IMR-90 (cell line): Measurements from ENCODE around the gene ZNF407. TPM values are rescaled to one million over a fixed set of nuclear protein-coding genes. Genes with fewer than 3 reads are reported as not detected.

ENCODE experiments used
- ATAC-seq: fragments of 200-7000 bp; cut with Tn5 transposase; 2 replicates; pipeline ENCODE4 v1.9.1; 2020; ENCODE audit warnings: low read depth, mild to moderate bottlenecking, moderate library complexity
- BruUV-seq: library from RNA; stranded (reverse); fragments of 400-500 nt; replicated peaks from 2 replicates; lab custom pipeline; 2021; lab: Mats Ljungman, UMichigan
- CTCF ChIA-PET: fragments of 300-600 bp; formaldehyde crosslinking; extraction: SDS; loops from one replicate; lab custom pipeline; 2021; ENCODE audit warnings: antibody characterized with exemption; lab: Yijun Ruan, JAX
- POLR2A ChIA-PET: fragments of 300-600 bp; sonication (Branson Sonifier 250); formaldehyde crosslinking; loops from one replicate; lab custom pipeline; 2022; ENCODE audit warnings: antibody characterized with exemption; ENCODE audit not compliant: unreplicated experiment; lab: Charles Lee
- DNase-seq: peaks from one replicate; pipeline ENCODE4 v3.0.0; 2013
- H2AFZ ChIP-seq: replicated peaks from 2 replicates; pipeline ENCODE3; 2013; ENCODE audit warnings: low read length, mild to moderate bottlenecking; ENCODE audit not compliant: poor library complexity
- H2AK5ac ChIP-seq: 2 replicates; pipeline ENCODE4 v1.6.1; 2013; ENCODE audit warnings: low read depth, low read length, inconsistent platforms
- H2AK9ac ChIP-seq: replicated peaks from 2 replicates; pipeline ENCODE3; 2013; ENCODE audit warnings: mild to moderate bottlenecking, low read depth, low read length, moderate library complexity; ENCODE audit not compliant: poor library complexity
- H2BK120ac ChIP-seq: 2 replicates; pipeline ENCODE4 v1.6.1; 2013; ENCODE audit warnings: low read depth, low read length, inconsistent platforms
- H2BK15ac ChIP-seq: 3 replicates; pipeline ENCODE4 v1.6.1; 2013; ENCODE audit warnings: low read depth, low read length, inconsistent platforms
- H2BK20ac ChIP-seq: 2 replicates; pipeline ENCODE4 v1.6.1; 2013; ENCODE audit warnings: low read depth, mild to moderate bottlenecking, inconsistent platforms, low read length, moderate library complexity
- H2BK5ac ChIP-seq: 2 replicates; pipeline ENCODE4 v1.6.1; 2013; ENCODE audit warnings: mild to moderate bottlenecking, low read depth, low read length, inconsistent platforms; ENCODE audit not compliant: poor library complexity, severe bottlenecking
- H3K14ac ChIP-seq: replicated peaks from 2 replicates; pipeline ENCODE4 v1.6.1; 2013; ENCODE audit warnings: low read depth, low read length, inconsistent platforms
- H3K18ac ChIP-seq: 2 replicates; pipeline ENCODE4 v1.6.1; 2013; ENCODE audit warnings: low read depth, low read length, control low read depth
- H3K23ac ChIP-seq: 2 replicates; pipeline ENCODE4 v1.6.1; 2013; ENCODE audit warnings: low read depth, low read length, inconsistent platforms
- H3K27ac ChIP-seq: 2 replicates; pipeline ENCODE4 v1.5.1; 2013; ENCODE audit warnings: mild to moderate bottlenecking, control low read depth, low read length; ENCODE audit not compliant: insufficient read depth
- H3K27me3 ChIP-seq: 2 replicates; pipeline ENCODE4 v1.6.1; 2013; ENCODE audit warnings: low read length; ENCODE audit not compliant: control insufficient read depth, insufficient read depth
- H3K36me3 ChIP-seq: 2 replicates; pipeline ENCODE4 v1.6.1; 2013; ENCODE audit warnings: low read length, mixed read lengths; ENCODE audit not compliant: control insufficient read depth, insufficient read depth
- H3K4ac ChIP-seq: 2 replicates; pipeline ENCODE4 v1.6.1; 2013; ENCODE audit warnings: low read depth, low read length, inconsistent platforms
- H3K4me1 ChIP-seq: 2 replicates; pipeline ENCODE4 v1.6.1; 2013; ENCODE audit warnings: low read length, mixed read lengths; ENCODE audit not compliant: control insufficient read depth, insufficient read depth
- H3K4me2 ChIP-seq: 2 replicates; pipeline ENCODE4 v1.6.1; 2013; ENCODE audit warnings: low read depth, mild to moderate bottlenecking, control low read depth, low read length, moderate library complexity
- H3K4me3 ChIP-seq: 2 replicates; pipeline ENCODE4 v1.5.1; 2013; ENCODE audit warnings: low read depth, mild to moderate bottlenecking, control low read depth, low read length, moderate library complexity; ENCODE audit not compliant: insufficient read depth
- H3K56ac ChIP-seq: 2 replicates; pipeline ENCODE4 v1.6.1; 2013; ENCODE audit warnings: low read length, inconsistent platforms; ENCODE audit not compliant: insufficient read depth; ENCODE audit errors: extremely low read depth
- H3K79me1 ChIP-seq, 2 experiments: 2 replicates each; pipeline ENCODE4 v1.6.1; 2013; ENCODE audit warnings: low read length in 2 of 2, inconsistent platforms in 1 of 2, low read depth in 1 of 2
- H3K9ac ChIP-seq: 2 replicates; pipeline ENCODE4 v1.6.1; 2013; ENCODE audit warnings: low read depth, low read length, control low read depth
- H3K9me1 ChIP-seq: 2 replicates; pipeline ENCODE4 v1.6.1; 2013; ENCODE audit warnings: low read length, inconsistent platforms; ENCODE audit not compliant: insufficient read depth
- H3K9me3 ChIP-seq: 2 replicates; pipeline ENCODE4 v1.6.1; 2013; ENCODE audit warnings: low read length; ENCODE audit not compliant: control insufficient read depth, insufficient read depth
- H4K20me1 ChIP-seq: 2 replicates; pipeline ENCODE4 v1.6.1; 2013; ENCODE audit warnings: low read length, inconsistent platforms; ENCODE audit not compliant: insufficient read depth
- H4K5ac ChIP-seq: 2 replicates; pipeline ENCODE4 v1.6.1; 2013; ENCODE audit warnings: mild to moderate bottlenecking, low read depth, low read length, control low read depth
- H4K8ac ChIP-seq, 2 experiments: 2 replicates each; pipeline ENCODE4 v1.6.1; 2013; ENCODE audit warnings: low read depth in 2 of 2, low read length in 2 of 2, control low read depth in 1 of 2, inconsistent platforms in 1 of 2
- H4K91ac ChIP-seq: 2 replicates; pipeline ENCODE4 v1.6.1; 2013; ENCODE audit warnings: low read depth, low read length, inconsistent platforms; ENCODE audit not compliant: insufficient read depth
- BHLHE40 ChIP-seq: fragments of 150-350 bp; IDR thresholded peaks from 2 replicates; pipeline ENCODE4 v1.6.1; 2016; ENCODE audit warnings: mild to moderate bottlenecking, low read depth, low read length
- CHD1 ChIP-seq: IDR thresholded peaks from 2 replicates; pipeline ENCODE4 v1.6.1; 2012; ENCODE audit warnings: low read depth, low read length, improper control_type of control experiment
- ELK1 ChIP-seq: fragments of 150-350 bp; IDR thresholded peaks from 2 replicates; pipeline ENCODE4 v1.6.1; 2016; ENCODE audit warnings: low read depth, mild to moderate bottlenecking, low read length, moderate library complexity, borderline replicate concordance
- MAFK ChIP-seq: IDR thresholded peaks from 2 replicates; pipeline ENCODE4 v1.6.1; 2012; ENCODE audit warnings: low read depth, low read length, improper control_type of control experiment
- MAZ ChIP-seq: IDR thresholded peaks from 2 replicates; pipeline ENCODE4 v1.6.1; 2012; ENCODE audit warnings: low read depth, mild to moderate bottlenecking, low read length, improper control_type of control experiment, moderate library complexity, borderline replicate concordance
- MXI1 ChIP-seq: IDR thresholded peaks from 2 replicates; pipeline ENCODE4 v1.6.1; 2012; ENCODE audit warnings: low read depth, mild to moderate bottlenecking, low read length, moderate library complexity, borderline replicate concordance
- NFE2L2 ChIP-seq: fragments of 150-350 bp; IDR thresholded peaks from 2 replicates; pipeline ENCODE4 v1.6.1; 2016; ENCODE audit warnings: low read depth, mild to moderate bottlenecking, low read length
- POLR2A ChIP-seq: IDR thresholded peaks from 2 replicates; pipeline ENCODE4 v1.6.1; 2012; ENCODE audit warnings: mild to moderate bottlenecking, low read depth, low read length
- RAD21 ChIP-seq: IDR thresholded peaks from 2 replicates; pipeline ENCODE4 v1.6.1; 2012; ENCODE audit warnings: low read length, improper control_type of control experiment
- RFX5 ChIP-seq: IDR thresholded peaks from 2 replicates; pipeline ENCODE4 v1.8.0; 2012; ENCODE audit warnings: low read depth, mild to moderate bottlenecking, low read length, moderate library complexity
- SMC3 ChIP-seq: fragments of 150-350 bp; IDR thresholded peaks from 2 replicates; pipeline ENCODE4 v1.6.1; 2016; ENCODE audit warnings: low read depth, mild to moderate bottlenecking, antibody characterized with exemption, low read length, moderate library complexity
- USF2 ChIP-seq: fragments of 150-350 bp; IDR thresholded peaks from 2 replicates; pipeline ENCODE4 v1.6.1; 2017; ENCODE audit warnings: mild to moderate bottlenecking, antibody characterized with exemption, low read length, low read depth
- WGBS, 2 experiments: methylation state at CpG; one replicate each; pipeline versions ENCODE4 v1.1.5 to v1.1.7; 2013; ENCODE audit warnings: missing lambda C conversion rate in 2 of 2; ENCODE audit not compliant: insufficient read length in 1 of 2; ENCODE audit errors: extremely low coverage in 2 of 2; 5-methylcytosine and 5-hydroxymethylcytosine counted together
- dilution Hi-C: fragments of 300-500 bp; cut with HindIII; formaldehyde crosslinking; loops from one replicate; pipeline ENCODE4 v1.14.3; 2018; ENCODE audit warnings: low sequenced_read_pairs; ENCODE audit not compliant: unreplicated experiment
- in situ Hi-C: fragments of 300-500 bp; cut with MboI; formaldehyde crosslinking; loops from 3 replicates; pipeline ENCODE4 v1.14.3; 2019; ENCODE audit warnings: low sequenced_read_pairs, inconsistent platforms, mixed read lengths
- intact Hi-C: fragments of 100-400 bp; cut with micrococcal nuclease; formaldehyde crosslinking; loops from 2 replicates; pipeline ENCODE4 v1.10.0; 2022
- polyA plus RNA-seq, 3 experiments: library from polyadenylated mRNA; depleted of rRNA; stranded (reverse); fragments of >200 nt; gene quantifications; 2 replicates each; pipeline ENCODE4 v1.2.3, GENCODE V29; 2012; ENCODE audit warnings: low replicate concordance in 1 of 3
- total RNA-seq: library from RNA; depleted of rRNA; stranded (reverse); fragments of >200 nt; gene quantifications from 2 replicates; pipeline ENCODE4 v1.2.3, GENCODE V29; 2012

The ZNF407 gene
- total and polyA plus RNA-seq, 2 of the 4 experiments (the other 2 are of a cell fraction), result 3.1 to 20.1 TPM

- ChIA-PET POLR2A (interaction anchor here (0.5 kb wide), 1 partner anchor 104 kb away, joined by 12 read pairs; the partner anchor contains the start of gene TSHZ1), CTCF (interaction anchor here (1.0 kb wide), 1 partner anchor 28 kb away, joined by 3 read pairs; no protein-coding TSS in a partner anchor)
- Histone ChIP-seq H3K56ac (no peak overlapping the region), H3K4me1 (no peaks in the 10 kb centered on the region), H3K27me3 (peaks cover 7% of the 10 kb centered on the region; the same call in 1 of the 2 replicates), H3K36me3 (no peaks in the 10 kb centered on the region), H2AK5ac (no peak overlapping the region), H3K4ac (no peak overlapping the region), H2BK120ac (no peak overlapping the region), H3K4me3 (no peak overlapping the region), H4K20me1 (no peaks in the 10 kb centered on the region), H2AFZ (no peak overlapping the region), H4K91ac (no peak overlapping the region), H4K5ac (no peak overlapping the region), H3K18ac (no peak overlapping the region), H3K14ac (no peak overlapping the region), H2BK20ac (no peak overlapping the region), H2AK9ac (no peak overlapping the region), H2BK5ac (no peak overlapping the region), H2BK15ac (no peak overlapping the region), H3K27ac (no peak overlapping the region), H4K8ac (no peak overlapping the region), H3K9me1 (no peaks in the 10 kb centered on the region), H3K23ac (no peak overlapping the region), H3K9me3 (no peaks in the 10 kb centered on the region), H3K4me2 (no peak overlapping the region), H3K79me1 (no peaks in the 10 kb centered on the region), H3K9ac (no peak overlapping the region)
- WGBS, 2 experiments, result 80% methylated on average over 3 of the region's 13 CpGs; no CpG with 5 or more reads in 1 of the 2 experiments
- in situ Hi-C loops, result no loop called here
- TF ChIP-seq NFE2L2 (no peak), MAFK (no peak), BHLHE40 (no peak), USF2 (no peak), SMC3 (no peak), RAD21 (no peak), RFX5 (no peak), MXI1 (no peak), MAZ (no peak), POLR2A (no peak), ELK1 (no peak), CHD1 (no peak)
- dilution Hi-C loops, result no loop called here
- ATAC-seq, result no peak
- no peak for DNase-seq
- no TSS peak for BruUV-seq
- intact Hi-C loops, result loop anchor here (10.0 kb wide), 1 partner anchor 1238 kb away; no protein-coding TSS in a partner anchor
Measured at GRCh38 chr18:75106746-75107145, 509.1 kb downstream of the ZNF407 start.
